ENCODE results near the gene MOV10L1. TPM values are rescaled to one million over a fixed set of nuclear protein-coding genes. Genes with fewer than 3 reads are reported as not detected.

The MOV10L1 gene
- total and polyA plus RNA-seq, 4 donors = 0.27 to 11.9 (median 0.43) TPM

DNA sequence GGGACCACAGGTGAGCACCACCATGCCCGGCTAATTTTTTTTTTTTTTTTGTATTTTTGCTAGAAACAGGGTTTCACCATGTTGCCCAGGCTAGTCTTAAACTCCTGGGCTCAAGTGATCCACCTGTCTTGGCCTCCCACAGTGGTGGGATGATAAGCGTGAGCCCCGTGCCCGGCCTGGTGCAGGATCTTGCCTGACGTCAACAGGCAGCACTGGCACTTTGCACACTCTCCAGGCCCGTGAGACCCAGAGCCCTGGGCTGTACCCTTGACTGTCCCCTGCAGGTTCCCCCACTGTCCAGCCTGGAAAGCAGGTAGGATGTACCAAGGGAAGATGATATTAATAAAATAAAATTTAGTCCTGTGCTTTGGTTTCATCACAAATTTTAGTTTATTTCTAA is 51.7 kb downstream of the MOV10L1 start:
- Histone ChIP-seq H3K4me3 (no peak overlapping the region), H3K4me1 (ENCODE audit: control insufficient read depth in 5 of 5, insufficient read depth in 5 of 5, low read length in 5 of 5) (peaks cover 0 to 38% (median 5%) of the 10 kb centered on the region in 5 donors), H3K27me3 (ENCODE audit: control insufficient read depth in 3 of 3, insufficient read depth in 3 of 3, low read length in 2 of 3) (no peaks in the 10 kb centered on the region), H3K36me3 (ENCODE audit: control insufficient read depth in 4 of 4, insufficient read depth in 4 of 4, low read length in 4 of 4) (no peaks in the 10 kb centered on the region), H3K27ac (ENCODE audit: low read depth in 1 of 2, low read length in 1 of 2) (no peak overlapping the region), H3K9ac (ENCODE audit: insufficient read depth in 1 of 2, low read length in 2 of 2) (no peak overlapping the region), H3K9me3 (ENCODE audit: control insufficient read depth in 4 of 4, insufficient read depth in 3 of 4, low read length in 3 of 4) (no peaks in the 10 kb centered on the region)
- 61 to 84% methylated on average over 6 of the region's 6 CpGs for WGBS, 2 donors
- DNase-seq = no peak
- no peak for ATAC-seq (ENCODE audit: insufficient read depth, low FRiP score)
- TF ChIP-seq, protein P1, sequence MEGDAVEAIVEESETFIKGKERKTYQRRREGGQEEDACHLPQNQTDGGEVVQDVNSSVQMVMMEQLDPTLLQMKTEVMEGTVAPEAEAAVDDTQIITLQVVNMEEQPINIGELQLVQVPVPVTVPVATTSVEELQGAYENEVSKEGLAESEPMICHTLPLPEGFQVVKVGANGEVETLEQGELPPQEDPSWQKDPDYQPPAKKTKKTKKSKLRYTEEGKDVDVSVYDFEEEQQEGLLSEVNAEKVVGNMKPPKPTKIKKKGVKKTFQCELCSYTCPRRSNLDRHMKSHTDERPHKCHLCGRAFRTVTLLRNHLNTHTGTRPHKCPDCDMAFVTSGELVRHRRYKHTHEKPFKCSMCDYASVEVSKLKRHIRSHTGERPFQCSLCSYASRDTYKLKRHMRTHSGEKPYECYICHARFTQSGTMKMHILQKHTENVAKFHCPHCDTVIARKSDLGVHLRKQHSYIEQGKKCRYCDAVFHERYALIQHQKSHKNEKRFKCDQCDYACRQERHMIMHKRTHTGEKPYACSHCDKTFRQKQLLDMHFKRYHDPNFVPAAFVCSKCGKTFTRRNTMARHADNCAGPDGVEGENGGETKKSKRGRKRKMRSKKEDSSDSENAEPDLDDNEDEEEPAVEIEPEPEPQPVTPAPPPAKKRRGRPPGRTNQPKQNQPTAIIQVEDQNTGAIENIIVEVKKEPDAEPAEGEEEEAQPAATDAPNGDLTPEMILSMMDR (IDR thresholded peaks at IDR 0.05; ENCODE audit: control extremely low read depth, extremely low read depth) = no peak

DNA sequence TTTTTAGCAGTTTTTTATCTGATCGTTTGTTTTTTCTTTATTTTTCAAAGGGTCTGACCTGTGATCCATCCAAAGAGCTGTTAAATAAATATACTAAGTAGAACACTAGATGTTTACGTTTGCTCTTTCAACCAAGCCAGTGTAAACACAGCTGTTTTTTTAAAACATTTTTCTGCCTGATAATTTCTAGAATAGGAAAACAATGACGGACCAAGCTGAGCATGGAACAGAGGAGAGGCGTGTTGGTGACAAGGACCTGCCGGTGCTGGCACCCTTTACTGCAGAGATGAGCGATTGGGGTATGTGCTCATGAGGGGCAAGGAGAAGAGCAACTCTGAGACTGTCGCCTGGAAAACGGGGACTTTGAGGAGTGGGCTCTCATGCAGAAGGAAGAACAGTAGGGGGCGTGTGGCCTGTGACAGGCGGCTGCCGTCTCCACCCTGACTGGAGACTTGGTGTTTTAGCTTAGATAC is 52.1 kb downstream of the MOV10L1 start:
- Histone ChIP-seq H3K27me3 (ENCODE audit: control insufficient read depth in 3 of 3, insufficient read depth in 3 of 3, low read length in 2 of 3) (no peaks in the 10 kb centered on the region), H3K9ac (ENCODE audit: insufficient read depth in 1 of 2, low read length in 2 of 2) (no peak overlapping the region), H3K4me3 (no peak overlapping the region), H3K27ac (ENCODE audit: low read depth in 1 of 2, low read length in 1 of 2) (no peak overlapping the region), H3K36me3 (ENCODE audit: control insufficient read depth in 4 of 4, insufficient read depth in 4 of 4, low read length in 4 of 4) (no peaks in the 10 kb centered on the region), H3K4me1 (ENCODE audit: control insufficient read depth in 5 of 5, insufficient read depth in 5 of 5, low read length in 5 of 5) (peaks cover 0 to 38% (median 4%) of the 10 kb centered on the region in 5 donors), H3K9me3 (ENCODE audit: control insufficient read depth in 4 of 4, insufficient read depth in 3 of 4, low read length in 3 of 4) (no peaks in the 10 kb centered on the region)
- TF ChIP-seq, protein P1 (IDR thresholded peaks at IDR 0.05; ENCODE audit: control extremely low read depth, extremely low read depth) = no peak
- ATAC-seq (ENCODE audit: insufficient read depth, low FRiP score) (no peak), DNase-seq (peak; percentile 89 to 93 (median 92))
- 28 to 59% methylated on average over 11 of the region's 11 CpGs for WGBS, 2 donors

DNA sequence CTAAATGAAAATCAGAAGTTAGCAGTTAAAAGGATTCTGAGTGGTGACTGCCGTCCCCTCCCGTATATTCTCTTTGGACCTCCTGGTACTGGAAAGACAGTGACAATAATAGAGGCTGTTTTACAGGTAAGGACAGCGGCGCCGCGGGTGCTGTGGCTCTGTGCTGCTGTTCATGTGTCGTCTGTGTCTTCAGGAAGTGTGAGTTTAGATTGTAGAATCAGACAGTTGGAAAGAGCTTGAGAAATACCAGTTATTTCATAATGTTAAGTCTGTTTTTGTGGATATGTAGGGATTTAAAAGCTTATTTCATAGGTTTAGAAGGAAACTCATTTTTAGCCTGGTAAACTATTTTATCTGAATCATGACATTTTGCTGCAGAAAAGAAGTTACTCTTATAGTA is 53.3 kb downstream of the MOV10L1 start:
- TF ChIP-seq, protein P1 (IDR thresholded peaks at IDR 0.05; ENCODE audit: control extremely low read depth, extremely low read depth) = no peak
- DNase-seq = peak in 1 of 3 donors; percentile 40
- Histone ChIP-seq H3K27me3 (ENCODE audit: control insufficient read depth in 3 of 3, insufficient read depth in 3 of 3, low read length in 2 of 3) (no peaks in the 10 kb centered on the region), H3K27ac (ENCODE audit: low read depth in 1 of 2, low read length in 1 of 2) (no peak overlapping the region), H3K4me3 (no peak overlapping the region), H3K9me3 (ENCODE audit: control insufficient read depth in 4 of 4, insufficient read depth in 3 of 4, low read length in 3 of 4) (no peaks in the 10 kb centered on the region), H3K9ac (ENCODE audit: insufficient read depth in 1 of 2, low read length in 2 of 2) (no peak overlapping the region), H3K4me1 (ENCODE audit: control insufficient read depth in 5 of 5, insufficient read depth in 5 of 5, low read length in 5 of 5) (peaks cover 0 to 38% (median 4%) of the 10 kb centered on the region in 5 donors), H3K36me3 (ENCODE audit: control insufficient read depth in 4 of 4, insufficient read depth in 4 of 4, low read length in 4 of 4) (no peaks in the 10 kb centered on the region)
- 47 to 59% methylated on average over 7 of the region's 7 CpGs for WGBS, 2 donors
- no peak for ATAC-seq (ENCODE audit: insufficient read depth, low FRiP score)
